DND-41 (cell line): ENCODE results near the gene SLC16A12.

Source experiments
- ATAC-seq: fragments of 200-7000 bp; cut with Tn5 transposase; 3 replicates; pipeline ENCODE4 v1.9.1; 2021; ENCODE audit warnings: low read depth; ENCODE audit not compliant: insufficient read depth
- DNase-seq: peaks from one replicate; pipeline ENCODE4 v3.0.0-alpha.2; 2020
- H2AFZ ChIP-seq: 2 replicates; pipeline ENCODE4 v1.6.0; 2012; ENCODE audit warnings: low read depth, low read length
- H3K27ac ChIP-seq: 2 replicates; pipeline ENCODE4 v1.5.1; 2012; ENCODE audit warnings: low read length, inconsistent platforms
- H3K27me3 ChIP-seq: fragments of 200-600 bp; sonication (generic); 2 replicates; pipeline ENCODE4 v1.6.0; 2012; ENCODE audit warnings: low read length, mild to moderate bottlenecking, inconsistent platforms; ENCODE audit not compliant: insufficient read depth, poor library complexity
- H3K36me3 ChIP-seq: 2 replicates; pipeline ENCODE4 v1.5.1; 2012; ENCODE audit warnings: low read length, inconsistent platforms; ENCODE audit not compliant: insufficient read depth
- H3K4me1 ChIP-seq: 2 replicates; pipeline ENCODE4 v1.5.1; 2012; ENCODE audit warnings: mild to moderate bottlenecking, low read length; ENCODE audit not compliant: insufficient read depth
- H3K4me2 ChIP-seq: 2 replicates; pipeline ENCODE4 v1.6.0; 2012; ENCODE audit warnings: mild to moderate bottlenecking, moderate library complexity, low read length, inconsistent platforms; ENCODE audit not compliant: insufficient read depth
- H3K4me3 ChIP-seq, 2 experiments: fragments of 200-600 bp in 1 of 2; shearing (Covaris generic) in 1 of 2; 2 replicates each; pipeline ENCODE4 v1.5.1; 2012 to 2016; ENCODE audit warnings: inconsistent platforms in 2 of 2, low read length in 2 of 2, mild to moderate bottlenecking in 2 of 2, low read depth in 1 of 2, moderate library complexity in 1 of 2
- H3K79me2 ChIP-seq: 2 replicates; pipeline ENCODE4 v1.6.0; 2012; ENCODE audit warnings: low read length, inconsistent platforms; ENCODE audit not compliant: insufficient read depth
- H3K9ac ChIP-seq: 2 replicates; pipeline ENCODE4 v1.6.0; 2012; ENCODE audit warnings: low read depth, mild to moderate bottlenecking, inconsistent platforms, low read length, moderate library complexity
- H3K9me3 ChIP-seq: 2 replicates; pipeline ENCODE4 v1.5.1; 2012; ENCODE audit warnings: low read length, moderate library complexity, mild to moderate bottlenecking, inconsistent platforms; ENCODE audit not compliant: insufficient read depth, severe bottlenecking
- H4K20me1 ChIP-seq: 2 replicates; pipeline ENCODE4 v1.6.0; 2012; ENCODE audit warnings: low read length; ENCODE audit not compliant: insufficient read depth
- EZH2 ChIP-seq: IDR thresholded peaks from 3 replicates; pipeline ENCODE4 v1.6.1; 2012; ENCODE audit warnings: borderline replicate concordance, low read depth, mild to moderate bottlenecking, moderate library complexity, low read length, inconsistent platforms; ENCODE audit not compliant: severe bottlenecking
- TF ChIP-seq, protein P1 (sequence below): IDR thresholded peaks from 2 replicates; pipeline ENCODE4 v1.5.1; 2012; ENCODE audit warnings: borderline replicate concordance, low read length, moderate library complexity, mild to moderate bottlenecking; ENCODE audit not compliant: poor library complexity, severe bottlenecking; ENCODE audit errors: extremely low read depth

SLC16A12 gene

GRCh38 chr10:89522463-89522862, 12.9 kb downstream of the SLC16A12 start:
- Histone ChIP-seq H3K27me3 (peaks cover 29% of the 10 kb centered on the region), H3K27ac (no peak overlapping the region), H3K79me2 (no peaks in the 10 kb centered on the region), H4K20me1 (no peaks in the 10 kb centered on the region), H2AFZ (no peak overlapping the region), H3K9me3 (no peaks in the 10 kb centered on the region), H3K4me3 (no peak overlapping the region), H3K9ac (no peak overlapping the region), H3K4me2 (no peak overlapping the region), H3K36me3 (no peaks in the 10 kb centered on the region), H3K4me1 (no peaks in the 10 kb centered on the region)
- ATAC-seq (no peak), DNase-seq (no peak)
- no peak for TF ChIP-seq EZH2
- TF ChIP-seq, protein P1, sequence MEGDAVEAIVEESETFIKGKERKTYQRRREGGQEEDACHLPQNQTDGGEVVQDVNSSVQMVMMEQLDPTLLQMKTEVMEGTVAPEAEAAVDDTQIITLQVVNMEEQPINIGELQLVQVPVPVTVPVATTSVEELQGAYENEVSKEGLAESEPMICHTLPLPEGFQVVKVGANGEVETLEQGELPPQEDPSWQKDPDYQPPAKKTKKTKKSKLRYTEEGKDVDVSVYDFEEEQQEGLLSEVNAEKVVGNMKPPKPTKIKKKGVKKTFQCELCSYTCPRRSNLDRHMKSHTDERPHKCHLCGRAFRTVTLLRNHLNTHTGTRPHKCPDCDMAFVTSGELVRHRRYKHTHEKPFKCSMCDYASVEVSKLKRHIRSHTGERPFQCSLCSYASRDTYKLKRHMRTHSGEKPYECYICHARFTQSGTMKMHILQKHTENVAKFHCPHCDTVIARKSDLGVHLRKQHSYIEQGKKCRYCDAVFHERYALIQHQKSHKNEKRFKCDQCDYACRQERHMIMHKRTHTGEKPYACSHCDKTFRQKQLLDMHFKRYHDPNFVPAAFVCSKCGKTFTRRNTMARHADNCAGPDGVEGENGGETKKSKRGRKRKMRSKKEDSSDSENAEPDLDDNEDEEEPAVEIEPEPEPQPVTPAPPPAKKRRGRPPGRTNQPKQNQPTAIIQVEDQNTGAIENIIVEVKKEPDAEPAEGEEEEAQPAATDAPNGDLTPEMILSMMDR, result no peak

DNA sequence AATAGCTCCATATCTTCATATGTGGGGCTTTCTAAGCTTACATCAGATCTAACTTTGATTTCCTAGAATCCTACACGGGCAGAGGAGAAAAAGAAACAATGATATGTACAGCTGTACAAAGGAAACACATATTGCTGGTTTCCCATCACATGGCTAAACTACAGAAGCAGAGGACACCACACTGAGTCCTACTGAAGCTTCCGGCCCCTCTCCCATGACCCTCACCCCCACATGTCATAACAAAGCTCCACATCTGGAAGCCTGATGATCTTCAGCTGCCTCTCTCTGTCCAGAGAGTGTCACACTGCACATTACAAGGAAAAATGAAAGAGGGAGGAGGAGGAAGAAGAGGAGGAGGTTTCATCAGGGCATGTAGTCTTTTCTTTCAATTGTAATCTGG, 14.0 kb downstream of the SLC16A12 start:
- no peaks in the 10 kb centered on the region for H3K36me3 ChIP-seq
- no peak for DNase-seq
- no peak overlapping the region for H3K9ac ChIP-seq
- H2AFZ ChIP-seq, result no peak overlapping the region
- H3K27ac ChIP-seq, result no peak overlapping the region
- no peak for TF ChIP-seq EZH2
- TF ChIP-seq, protein P1, result no peak
- no peaks in the 10 kb centered on the region for H3K4me1 ChIP-seq
- H3K4me3 ChIP-seq, result no peak overlapping the region
- no peaks in the 10 kb centered on the region for H3K79me2 ChIP-seq
- no peak for ATAC-seq
- no peaks in the 10 kb centered on the region for H4K20me1 ChIP-seq
- peaks cover 29% of the 10 kb centered on the region for H3K27me3 ChIP-seq
- H3K4me2 ChIP-seq, result no peak overlapping the region
- H3K9me3 ChIP-seq, result no peaks in the 10 kb centered on the region

DNA sequence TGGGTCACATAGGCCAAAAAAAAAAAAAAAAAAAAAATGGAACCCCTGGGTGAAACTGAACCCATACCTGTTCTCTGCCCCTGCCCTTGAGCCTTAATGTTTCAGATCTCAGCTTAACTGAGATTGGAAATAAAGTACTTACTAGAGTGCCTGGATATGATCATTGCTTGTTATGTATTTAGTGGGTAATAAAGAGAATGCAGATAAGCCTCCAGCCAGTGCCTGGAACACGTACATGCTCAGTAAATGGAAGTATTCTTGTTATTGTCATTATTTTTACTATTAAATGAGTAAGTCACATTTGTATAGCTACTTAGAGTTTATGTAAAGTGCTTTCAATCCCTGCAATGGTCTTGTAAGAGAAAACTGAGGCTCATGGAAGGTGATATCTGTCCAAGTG, 14.7 kb downstream of the SLC16A12 start:
- Histone ChIP-seq H2AFZ (no peak overlapping the region), H3K79me2 (no peaks in the 10 kb centered on the region), H3K9ac (no peak overlapping the region), H3K36me3 (no peaks in the 10 kb centered on the region), H3K4me2 (no peak overlapping the region), H3K27me3 (peaks cover 26% of the 10 kb centered on the region), H3K4me1 (no peaks in the 10 kb centered on the region), H4K20me1 (no peaks in the 10 kb centered on the region), H3K4me3 (no peak overlapping the region), H3K27ac (no peak overlapping the region), H3K9me3 (no peaks in the 10 kb centered on the region)
- DNase-seq (no peak), ATAC-seq (no peak)
- TF ChIP-seq, protein P1, result no peak
- TF ChIP-seq EZH2, result no peak
